GM19023 (cell line): Measurements from ENCODE around the gene CCDC142.
"Not testable (repeated sequence)": the region's sequence is repeated elsewhere in the genome, so short reads cannot be mapped to it uniquely, and the experiment has no call there.

ENCODE experiments used
- ATAC-seq: cut with Tn5 transposase; IDR thresholded peaks from one replicate; pipeline ENCODE4 v1.9.1; 2021; ENCODE audit warnings: mild to moderate bottlenecking, moderate library complexity; ENCODE audit not compliant: unreplicated experiment

Gene CCDC142

DNA sequence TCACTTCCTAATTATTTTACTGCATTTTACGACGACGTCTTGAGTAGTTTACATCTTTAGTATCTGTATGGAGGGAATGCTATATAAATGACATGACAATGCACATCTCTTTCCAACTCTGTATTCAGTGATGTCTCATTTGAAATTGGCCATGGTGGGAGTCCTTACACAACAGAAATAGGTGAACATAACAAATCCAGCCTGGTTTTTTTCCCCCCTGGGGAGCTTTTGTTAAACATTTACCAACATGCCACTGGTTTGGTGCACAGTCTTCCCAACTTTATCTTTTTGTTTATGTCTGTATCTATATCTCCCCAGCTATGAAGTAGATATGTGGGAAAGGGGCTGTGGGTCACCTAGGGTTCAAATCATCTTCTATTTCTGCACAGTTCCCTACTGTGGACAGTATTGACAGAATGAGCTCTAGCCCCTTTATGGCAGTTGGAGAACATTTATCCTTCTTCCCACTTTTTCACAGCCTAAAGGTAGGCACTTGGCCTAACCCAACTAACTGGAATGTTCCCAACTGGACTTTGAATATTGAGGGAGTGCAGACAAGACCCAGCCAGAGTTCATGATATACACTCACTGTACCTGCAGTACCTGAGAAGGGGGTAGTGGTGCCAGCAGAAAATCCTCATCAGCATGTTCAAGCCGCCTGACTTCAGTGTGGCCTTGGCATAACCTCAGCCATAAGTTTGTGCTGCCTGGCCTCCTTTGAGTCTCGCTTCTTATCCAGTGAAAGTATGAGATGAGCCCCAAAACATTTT is 35.4 kb downstream of the CCDC142 start:
- no peak for ATAC-seq

DNA sequence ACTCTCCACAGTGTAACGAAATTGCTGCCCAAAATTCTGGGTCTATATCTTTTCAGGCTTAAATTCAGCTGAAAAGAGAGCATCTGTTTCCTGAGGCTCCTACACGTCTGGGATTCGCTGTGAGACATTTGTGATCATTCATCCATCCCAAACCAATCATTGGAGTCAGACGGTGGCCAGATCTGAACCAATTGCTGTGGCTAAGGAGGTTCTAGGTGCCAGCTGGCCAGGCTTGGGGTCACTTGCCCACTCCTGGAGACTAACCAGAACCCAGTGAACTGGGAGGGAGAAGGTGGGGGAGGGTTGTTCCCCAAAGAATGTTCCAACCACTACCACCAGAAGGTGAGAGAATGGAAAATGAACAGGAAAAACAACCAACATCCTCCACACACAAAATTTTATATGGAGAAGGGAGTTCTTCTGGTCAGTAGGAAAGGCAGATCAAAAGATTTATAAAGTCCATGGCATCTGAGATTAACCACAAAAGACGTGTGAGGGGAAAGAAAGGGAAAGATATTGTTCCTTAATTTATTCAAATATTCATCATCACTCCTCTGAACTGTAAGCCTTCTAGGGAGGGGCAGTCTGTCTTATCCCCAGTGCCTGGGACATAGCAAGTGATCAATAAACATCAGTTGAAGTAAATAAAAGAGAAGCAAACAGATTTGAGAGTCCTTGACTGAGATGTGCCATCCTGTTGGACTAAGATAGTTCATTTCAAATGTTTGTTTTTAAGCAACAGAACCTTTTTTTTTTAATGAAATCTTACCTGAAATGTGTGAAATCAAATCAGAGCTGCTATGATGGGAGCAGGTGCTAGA is 38.1 kb downstream of the CCDC142 start:
- no peak for ATAC-seq

DNA sequence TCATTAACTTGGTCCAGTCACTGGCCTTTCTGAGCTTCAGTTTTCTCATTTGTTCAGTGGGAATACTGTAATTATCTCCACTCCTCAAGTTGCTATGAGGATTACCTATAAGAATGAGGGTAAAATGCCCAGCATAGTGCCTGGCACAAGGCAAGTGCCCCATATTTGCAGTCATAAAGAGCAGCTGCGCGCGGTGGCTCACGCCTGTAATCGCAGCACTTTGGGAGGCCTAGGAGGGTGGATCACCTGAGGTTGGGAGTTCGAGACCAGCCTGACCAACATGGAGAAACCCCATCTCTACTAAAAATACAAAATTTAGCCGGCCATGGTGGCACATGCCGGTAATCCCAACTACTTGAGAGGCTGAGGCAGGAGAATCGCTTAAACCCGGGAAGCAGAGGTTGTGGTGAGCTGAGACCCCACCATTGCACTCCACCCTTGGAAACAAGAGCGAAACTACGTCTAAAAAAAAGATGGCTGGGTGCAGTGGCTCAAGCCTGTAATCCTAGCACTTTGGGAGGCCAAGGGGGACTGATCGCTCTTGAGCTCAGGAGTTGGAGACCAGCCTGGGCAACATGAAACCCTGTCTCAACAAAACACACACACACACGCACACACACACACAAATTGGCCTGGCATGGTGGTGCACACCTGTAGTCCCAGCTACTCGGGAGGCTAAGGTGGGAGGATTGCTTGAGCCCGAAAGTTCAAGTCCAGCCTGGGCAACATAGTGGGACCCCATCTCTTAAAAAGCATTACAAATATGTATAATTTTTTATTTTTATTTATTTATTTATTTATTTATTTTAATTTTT is 40.1 kb downstream of the CCDC142 start:
- ATAC-seq: not testable (repeated sequence)

DNA sequence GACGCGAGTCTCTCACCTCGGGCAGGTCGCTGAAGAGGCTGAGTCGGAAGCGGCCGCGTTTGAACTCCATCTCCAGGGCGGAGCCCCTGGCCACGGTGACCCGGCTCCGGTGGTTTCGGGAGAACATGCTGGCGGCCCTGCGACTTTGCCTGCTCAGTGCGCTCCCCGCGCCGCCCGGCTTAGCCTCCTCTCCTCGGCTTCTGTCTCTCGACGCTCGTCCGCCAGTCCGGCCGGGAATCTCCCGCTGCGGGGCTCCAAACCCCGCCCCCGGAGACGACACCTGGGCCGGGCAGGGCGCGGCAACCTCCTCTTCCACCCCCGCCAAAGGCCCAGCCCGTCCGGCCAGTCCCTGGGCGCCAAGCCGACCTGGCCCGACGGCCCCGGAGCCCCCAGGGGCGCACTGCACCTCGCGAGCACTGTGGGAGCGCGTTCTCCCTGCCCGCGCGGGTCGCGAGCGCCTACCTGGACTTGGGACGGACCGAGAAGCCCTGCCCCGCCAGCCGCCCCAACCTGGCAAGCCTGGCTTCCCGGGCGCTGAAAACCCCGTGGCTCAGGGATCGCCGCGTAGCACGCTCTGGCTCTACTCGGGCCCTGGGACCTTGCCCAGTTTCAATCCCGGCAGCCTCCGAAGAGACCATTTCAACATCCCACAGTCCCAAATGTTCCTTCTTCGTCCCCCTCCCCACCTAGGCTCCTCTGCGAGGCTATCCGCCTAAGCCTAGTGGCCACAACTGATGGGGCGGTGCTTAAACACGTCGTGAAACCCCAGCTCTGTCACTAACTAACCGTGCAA is 40.9 kb downstream of the CCDC142 start, which contains the start of gene RTKN:
RTKN (minus strand) TSS at position 248 of the 793 bp plus-strand sequence; CDS start at position 127, 121 bp downstream.
- ATAC-seq: peak; percentile 37

DNA sequence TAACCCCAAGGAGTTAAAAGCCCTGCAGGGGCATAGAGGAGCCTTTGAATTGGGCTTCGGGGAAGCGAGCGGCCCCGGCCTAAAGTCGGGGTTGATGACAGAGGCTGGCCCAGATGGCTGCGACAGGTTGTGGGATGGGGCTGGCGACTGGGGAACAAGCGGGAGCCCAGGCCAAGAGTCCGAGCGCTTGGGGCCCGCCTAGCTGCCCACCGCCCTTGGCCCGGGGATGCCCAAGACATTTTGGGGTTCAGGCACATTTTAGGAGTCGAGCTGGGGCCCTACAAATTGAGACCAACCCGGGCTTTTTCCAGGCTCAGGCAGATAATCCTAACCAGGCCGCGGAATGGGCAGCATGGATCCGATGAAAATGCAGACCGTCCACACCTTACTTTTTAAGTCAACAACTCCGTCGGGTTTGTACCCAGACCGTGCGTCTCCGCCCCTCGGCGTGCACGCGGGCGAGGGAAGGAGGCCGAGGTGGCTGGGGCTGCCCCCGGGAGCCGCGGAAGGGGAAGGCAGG is 41.6 kb downstream of the CCDC142 start:
- ATAC-seq: no peak

DNA sequence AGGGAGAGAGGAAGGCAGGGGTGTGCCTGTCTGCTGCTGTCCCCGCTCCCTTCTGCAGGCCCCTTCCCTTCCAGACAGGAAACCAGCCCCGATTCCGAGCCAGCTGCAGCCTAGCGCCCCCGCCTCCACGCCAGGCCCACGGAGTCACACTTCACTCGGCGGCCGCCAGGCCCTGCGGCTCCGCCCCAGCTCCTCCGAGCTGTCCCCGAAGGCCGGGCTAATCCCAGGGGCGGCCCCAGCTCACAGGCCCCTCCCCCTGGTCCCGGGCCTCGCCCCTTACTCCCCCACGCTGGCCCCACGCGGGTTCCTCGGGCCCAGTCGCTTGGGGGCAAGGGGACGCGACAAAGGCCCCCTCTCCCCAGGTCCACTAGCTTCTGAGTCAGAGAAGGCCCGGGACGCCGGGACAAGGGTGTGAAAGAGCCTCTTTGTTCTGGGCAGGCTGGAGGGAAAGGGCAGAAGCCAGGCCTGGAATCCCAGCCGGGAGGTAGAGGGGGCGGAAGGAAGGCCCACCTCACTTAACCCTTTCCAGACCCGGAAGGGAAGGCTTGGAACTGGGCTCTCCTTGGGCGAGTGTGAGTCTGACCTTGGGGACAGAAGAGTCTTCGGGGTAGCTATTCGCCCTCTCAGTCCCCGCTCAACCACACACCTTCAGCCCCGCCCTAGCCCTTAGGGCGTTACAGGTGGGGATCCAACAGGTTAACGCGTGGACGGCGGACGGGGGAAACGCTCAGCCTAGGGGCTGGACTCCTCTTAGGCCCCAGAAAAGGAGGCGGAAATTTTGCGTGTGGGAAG is 42.2 kb downstream of the CCDC142 start:
- ATAC-seq: peak; percentile 91

DNA sequence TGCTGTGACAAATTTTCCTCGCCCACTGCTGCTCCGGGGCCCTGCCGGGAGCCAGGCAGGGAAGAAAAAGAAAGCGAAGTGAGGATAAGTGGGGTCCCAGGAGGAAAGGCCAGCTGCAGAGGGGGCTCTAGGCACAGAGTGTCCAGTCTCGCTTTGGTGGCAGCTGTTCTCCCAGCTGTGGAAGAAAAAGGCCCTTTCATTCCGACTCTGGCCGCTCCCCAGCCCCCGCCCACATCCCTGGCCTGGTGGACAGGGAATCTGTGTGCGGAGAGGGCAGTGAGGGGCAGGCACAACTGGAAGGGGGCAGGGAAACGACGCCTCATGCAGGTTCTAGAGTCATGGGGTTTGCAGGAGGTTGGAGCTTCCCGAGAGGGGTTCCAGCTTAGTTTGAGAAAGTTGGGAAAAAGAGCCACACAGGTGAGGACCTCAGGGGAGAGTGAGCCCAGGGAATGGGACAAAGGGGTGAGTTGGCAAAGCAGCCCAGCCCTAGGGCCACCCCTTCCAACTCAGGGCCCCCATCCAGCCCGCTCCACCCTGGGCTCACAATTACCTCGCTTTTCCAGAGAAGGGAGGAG is 42.9 kb downstream of the CCDC142 start:
- ATAC-seq: no peak

DNA sequence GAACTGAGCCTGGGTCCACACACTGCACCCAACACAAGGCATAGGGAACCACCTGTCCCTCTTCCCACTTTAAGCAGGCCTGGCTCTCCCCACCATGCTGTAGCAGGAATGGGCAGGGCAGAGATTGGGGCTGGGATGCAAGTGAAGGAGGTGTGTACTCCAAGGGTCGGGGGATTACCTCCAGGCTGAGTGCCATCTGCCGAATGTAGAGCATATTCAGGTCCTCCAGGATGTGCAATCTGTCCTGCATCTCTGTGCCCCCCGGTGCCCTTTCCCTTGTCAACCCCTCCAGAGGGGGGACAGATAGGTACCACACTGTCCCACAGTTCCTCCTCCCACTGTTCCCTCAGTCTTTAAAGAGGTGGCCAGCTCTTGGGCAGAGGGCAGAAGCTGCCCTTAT is 43.4 kb downstream of the CCDC142 start:
- ATAC-seq: no peak

DNA sequence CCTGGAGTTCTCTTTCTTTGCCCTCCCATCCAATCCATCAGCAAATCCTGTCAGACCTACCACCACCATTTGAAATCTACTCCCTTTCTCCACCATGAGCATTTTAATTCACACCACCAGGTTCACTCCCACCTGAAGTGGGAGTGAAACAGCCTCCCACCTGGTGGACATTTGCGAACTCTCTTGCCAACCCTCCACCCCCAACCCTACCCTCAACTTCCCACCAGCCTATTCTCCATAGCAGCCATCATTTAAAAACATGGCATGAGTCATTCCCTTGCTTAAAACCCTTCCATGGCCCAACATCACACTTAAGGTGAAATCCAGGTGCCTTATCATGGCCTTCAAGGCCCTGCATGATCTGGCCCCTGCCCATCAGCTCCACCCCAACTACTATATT is 44.5 kb downstream of the CCDC142 start:
- no peak for ATAC-seq

DNA sequence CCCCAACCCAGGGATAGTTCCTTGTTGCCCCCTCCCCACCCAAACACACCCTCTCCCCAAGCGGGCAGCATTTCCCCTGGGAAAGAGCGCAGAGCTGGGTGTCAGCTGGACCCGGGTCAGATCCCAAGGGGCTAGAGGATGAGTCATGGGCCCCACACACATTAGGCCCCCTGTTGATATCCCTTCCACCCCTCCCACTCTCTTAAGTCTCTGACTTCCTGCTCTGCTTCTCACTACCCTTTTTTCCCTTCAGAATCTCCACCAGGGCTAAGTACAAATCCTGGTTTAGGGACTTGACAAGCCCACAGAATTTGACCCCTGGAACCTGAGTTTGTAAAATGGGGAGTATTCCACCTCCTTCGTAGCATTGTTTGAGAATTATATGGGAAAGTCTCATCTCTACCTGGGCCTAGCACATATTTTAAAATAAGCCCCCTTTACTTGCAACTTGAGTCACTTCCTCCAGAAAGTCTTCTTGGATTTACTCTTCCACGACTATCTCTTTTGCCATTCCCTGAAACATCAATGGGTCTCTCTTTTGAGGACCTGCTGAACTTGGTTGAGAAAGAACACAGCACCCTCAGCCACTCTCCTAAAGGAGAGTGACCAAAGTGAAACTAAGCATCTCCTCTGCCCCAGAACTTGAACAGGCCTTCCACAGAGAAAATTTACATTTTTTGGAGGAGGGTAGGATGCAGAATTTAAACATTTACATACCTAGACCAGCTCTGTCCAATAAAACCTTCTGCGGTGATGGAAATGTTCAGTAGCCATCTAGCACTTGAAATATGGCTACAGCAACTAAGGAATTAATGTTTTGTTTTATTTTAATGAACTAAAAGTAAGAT is 45.7 kb downstream of the CCDC142 start:
- no peak for ATAC-seq

DNA sequence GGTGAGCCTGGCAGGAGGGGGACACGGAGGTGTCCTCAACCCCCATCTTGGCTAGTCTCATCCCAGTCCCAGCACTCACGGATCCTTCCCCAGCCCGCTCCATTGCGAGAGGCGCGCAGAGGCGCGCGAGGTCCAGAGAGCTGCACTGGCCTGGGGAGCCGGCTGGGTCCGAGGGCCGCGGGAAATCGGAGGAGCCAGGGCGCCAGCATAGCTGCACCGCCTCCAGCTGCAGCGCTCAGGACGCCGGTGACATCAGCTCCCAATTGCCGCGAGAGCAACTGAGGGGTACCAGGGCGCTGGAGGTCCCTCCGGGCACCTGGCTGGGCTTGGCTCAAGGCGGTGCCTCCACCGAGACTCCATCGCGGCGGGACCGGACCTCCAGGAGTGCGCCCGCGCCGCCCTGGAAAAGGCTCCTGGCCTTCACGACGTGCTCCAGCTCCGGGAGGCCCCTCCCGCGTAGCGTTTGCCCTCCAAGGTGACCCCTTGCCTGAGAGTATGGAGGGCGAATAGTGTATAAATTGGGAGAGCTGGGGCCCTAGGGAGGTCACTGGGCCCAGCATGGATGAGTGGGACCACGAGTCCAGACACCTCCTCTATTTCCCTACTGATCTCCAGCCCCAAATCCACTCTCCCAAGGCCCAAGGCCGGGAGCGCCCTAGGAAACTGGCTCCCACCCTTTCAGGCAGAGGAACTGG is 46.5 kb downstream of the CCDC142 start:
- ATAC-seq: no peak

DNA sequence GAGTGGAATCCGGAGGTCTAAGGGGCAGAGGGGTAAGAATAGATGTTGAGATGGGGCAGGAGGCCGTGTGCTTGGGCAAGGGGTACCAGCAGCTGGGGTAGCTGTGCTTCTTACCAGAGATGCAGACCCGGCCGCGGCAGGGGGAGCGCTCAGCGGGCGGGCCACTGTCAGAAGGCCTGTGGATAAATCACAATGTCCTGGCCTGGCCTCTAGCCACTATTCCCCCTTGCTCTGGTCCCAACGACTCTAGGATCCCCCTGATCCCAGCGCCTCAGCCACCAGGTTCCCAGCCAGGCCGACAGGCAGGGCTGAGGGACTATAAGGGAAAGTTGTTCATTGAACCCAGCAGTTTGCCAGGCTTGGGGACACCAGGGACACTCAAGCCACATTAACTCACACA is 52.3 kb downstream of the CCDC142 start:
- ATAC-seq: no peak

DNA sequence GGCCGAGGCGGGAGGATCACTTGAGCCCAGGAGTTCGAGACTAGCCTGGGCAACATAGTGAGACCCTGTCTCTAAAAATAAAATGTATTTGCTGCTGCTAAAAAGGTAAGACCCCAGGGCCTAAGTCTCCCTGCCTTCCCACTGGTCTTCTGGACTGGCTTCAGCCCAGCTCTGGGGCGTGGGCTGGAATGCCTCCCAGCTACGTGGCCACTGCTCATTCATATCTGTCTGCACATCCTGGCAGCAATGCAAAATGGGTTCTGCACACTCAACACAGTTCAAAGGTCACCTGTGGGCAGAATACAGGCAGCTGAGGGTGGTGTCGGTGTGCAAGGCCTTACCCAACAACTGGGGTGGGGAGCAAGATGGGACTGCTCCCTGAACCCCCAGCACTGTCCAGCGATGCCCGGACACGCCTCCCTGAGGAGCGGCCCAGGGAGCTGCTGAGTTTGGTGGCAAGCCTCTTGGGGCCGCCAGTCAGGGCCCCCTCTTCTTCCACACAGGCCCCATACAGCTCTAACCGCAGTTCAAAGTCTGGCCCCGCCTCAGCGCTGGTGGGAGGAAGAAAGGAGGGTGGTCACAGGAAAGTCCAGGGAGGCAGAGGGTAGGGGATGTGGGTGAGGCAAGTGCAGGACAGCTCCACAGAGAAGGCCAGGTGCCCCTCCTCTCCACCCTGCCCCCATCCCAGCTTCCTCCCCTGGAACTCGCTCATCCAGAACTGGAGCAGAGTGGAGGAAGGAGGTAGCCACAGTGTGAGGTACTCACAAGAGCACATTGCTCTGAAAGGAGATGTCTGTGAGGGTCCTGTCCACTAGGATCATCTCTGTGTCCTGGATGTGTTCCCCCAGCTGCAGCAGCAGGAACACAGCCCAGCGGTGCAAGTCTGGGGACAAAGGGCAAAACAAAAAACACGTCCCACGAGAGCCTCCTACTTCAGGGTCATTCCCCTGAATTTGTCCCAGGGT is 53.0 kb downstream of the CCDC142 start:
- ATAC-seq: no peak

DNA sequence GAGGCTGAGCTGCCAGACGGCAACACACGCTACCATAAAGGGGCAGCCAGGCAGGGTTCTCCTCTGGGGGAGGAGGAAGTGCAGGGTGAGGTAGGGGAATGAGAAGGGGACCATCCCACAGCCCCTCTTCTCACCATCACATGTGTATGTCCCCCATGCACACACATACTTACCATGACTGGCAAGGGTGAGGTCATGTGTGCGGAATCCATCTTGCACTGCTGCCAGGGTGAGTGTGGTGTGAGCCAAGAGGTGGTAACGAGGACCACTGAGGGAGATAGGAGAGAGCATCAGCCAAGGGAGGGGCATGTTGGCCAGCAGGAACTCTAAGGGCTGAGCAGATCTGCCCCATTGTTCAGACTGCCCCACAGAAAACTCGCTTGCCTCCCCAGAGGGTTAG is 54.1 kb downstream of the CCDC142 start:
- ATAC-seq: no peak

DNA sequence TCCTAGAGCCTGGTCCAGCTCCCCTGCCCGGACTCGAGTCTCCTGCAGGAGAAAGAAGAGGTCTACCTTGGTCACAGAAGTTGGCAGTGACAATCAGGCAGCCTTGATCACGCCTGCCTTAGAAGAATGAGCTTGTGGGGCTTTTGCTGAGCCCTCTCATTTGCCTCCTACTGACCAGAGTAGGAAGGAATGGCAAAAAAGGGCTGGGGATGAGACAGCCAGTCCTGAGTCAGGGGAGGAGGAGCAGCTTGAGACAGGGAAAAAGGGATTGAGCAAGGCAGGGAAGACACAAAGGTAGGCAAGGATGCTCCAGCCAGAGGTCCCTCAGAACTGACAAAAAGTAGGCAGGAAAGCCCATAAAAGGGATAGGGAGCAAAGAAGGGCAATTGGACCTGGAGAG is 55.2 kb downstream of the CCDC142 start:
- no peak for ATAC-seq

DNA sequence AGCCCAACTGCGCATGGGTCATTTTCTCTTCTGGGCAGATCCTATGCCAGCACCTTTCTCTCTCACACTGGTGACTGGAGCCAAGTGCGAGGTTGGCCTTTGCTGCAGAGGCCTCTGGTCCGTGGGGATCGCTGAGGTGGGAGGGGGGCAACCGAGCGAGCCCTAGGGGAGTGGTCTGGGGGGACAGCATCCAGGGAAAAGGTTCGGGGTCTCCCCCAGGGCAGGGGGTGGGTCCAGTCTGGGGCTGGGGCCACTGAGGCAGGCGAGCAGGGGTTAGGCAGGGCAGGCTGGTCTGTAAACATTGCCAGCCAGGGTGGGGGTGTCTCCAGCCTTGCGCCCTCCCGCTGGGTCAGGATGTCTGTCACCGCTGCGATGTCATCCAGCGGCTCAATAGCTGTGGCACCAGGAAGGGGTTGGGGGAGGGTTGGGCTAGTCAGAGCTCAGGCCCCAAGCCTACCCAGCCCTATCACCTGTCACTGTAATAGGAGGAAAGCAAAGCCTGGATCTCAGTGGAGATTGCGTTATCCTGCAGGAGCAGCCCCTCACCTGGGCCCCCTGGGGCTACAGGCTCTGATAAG is 56.5 kb downstream of the CCDC142 start:
- ATAC-seq: no peak
